NCI-H128 (cell line): ENCODE data around the gene RSPH9.
A peak's percentile ranks its signal among the peaks of the same experiment; 100 is the strongest.

Source experiments
- DNase-seq: peaks from one replicate; lab custom pipeline; 2025; ENCODE audit not compliant: unreplicated experiment; lab: John Stamatoyannopoulos, UW

Gene RSPH9

DNA sequence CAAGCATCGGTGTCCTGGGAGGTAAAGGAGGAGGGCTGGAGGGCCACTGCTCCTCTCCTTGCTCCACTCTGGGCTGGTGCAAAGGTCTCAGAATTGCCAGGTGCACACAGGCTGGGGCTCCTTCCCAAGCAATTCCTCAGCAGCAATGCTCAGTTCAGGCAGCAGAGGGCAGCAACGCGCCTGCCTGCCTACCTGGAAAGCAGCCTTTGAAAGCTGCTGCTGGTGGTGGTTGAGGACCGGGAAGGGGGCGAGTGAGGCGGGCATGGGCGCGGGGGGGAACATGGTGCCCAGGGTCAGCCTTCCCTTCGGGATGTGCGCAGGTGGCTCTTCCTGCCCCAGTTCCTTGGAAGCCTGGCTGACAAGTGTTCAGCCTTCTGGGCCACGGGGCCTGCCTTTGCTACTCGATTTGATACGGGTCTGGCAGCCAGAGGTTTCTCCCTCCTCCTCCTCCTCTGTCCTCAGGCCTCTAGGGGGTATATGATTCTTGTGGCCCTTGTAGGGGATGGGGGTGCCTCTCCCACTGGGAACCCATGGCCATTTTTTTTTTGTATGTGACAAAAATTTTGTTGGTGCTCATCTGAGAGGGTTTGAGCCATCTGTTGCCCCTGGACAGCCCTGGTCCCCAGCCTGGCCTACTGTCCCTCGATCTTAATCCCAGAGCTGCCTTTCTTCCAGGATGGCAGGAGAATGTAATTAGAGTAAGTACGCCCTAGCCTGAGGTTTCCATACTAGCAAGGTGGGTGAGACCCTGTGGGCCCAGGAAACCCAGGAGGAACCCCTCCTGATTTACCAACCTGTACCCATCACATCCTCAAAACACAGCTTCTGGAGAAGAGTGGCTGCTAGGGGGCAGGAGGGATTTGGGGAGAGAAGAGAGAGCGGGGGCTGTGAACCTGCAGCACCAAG, 22.7 kb downstream of the RSPH9 start:
- peak; percentile 88 for DNase-seq

DNA sequence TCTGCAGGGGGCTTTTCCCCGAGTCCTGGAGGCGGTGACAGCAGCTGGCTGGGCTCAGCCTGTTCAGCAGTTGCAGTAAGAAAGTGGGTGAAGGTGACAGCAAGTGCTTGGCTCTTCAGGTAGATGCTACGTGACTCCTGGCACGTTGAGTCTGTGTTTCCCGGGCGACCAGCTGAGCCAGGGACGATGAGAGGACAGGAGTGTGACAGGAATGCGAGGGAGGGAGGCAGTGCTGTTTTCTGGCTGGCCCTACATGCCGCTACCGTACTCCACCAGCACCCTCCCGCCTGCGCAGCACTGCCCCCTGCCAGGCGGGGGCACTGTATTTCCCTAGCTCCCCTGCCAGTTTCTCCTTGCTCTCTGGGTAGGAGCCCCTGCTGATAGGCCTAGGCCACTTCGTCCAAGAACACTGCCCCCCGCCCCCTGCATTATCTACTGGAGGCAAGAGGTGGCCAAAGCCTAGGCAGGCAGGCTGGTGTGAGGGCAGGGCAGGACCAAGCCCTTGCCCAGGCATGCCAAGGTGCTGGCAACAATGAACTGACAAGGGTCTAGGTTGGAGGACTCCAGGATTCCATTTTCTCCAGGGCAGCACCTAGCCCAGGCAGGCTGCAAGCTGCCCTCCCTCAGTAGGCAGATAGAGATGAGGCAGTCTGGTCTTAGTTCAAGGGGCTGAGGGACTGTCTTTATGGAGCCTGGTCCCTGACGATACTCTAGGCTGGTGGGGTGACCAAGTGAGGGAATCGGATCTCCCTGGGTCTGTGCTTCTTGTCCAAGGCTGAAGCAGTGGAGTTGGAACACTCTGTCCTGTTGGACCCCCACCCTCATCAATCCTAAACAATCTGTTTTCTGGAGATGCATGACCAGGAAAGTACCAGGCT, 23.6 kb downstream of the RSPH9 start:
- peak; percentile 90 for DNase-seq

DNA sequence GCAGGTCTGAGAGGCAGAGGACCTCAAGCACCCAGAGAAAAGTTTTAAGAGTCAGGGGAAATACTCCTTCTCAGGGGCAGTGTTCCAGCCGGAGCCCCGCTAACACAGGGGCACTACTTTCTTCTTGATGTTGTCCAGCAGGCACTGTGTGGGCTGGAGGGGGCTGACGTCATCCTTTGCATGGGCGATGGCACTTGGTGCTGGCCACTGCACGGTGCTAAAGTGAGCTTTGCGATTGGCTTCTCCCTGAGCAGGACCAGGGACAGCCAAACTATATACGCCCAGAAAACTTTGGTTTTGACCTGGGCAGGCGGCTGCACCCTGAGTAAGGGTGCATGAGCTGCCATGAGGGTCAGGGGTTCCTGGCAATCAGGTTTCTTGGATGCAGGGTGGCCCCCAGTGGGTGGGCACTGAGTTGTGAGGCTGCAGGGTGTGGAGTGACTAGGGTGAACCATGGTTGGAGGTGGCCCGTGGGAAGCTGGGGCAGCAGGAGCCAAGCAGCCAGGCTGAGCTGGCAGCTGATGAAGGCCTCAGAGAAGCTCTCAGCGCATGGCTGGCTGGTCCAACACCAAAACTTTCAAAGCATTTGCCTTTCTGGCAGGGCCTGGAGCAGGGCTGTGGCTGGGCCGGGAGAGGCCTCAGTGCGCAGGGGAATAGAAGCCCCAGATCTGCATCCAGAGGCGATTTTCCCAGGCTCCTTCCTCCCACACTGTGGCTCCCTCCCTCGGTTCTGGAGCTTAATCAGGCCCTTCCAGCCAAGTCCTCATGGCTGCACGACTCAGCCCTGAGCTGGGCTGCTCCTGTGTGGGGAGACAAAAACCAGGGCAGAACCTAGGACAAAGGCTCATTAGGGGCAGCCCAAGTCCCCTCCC, 24.4 kb downstream of the RSPH9 start:
- no peak for DNase-seq

DNA sequence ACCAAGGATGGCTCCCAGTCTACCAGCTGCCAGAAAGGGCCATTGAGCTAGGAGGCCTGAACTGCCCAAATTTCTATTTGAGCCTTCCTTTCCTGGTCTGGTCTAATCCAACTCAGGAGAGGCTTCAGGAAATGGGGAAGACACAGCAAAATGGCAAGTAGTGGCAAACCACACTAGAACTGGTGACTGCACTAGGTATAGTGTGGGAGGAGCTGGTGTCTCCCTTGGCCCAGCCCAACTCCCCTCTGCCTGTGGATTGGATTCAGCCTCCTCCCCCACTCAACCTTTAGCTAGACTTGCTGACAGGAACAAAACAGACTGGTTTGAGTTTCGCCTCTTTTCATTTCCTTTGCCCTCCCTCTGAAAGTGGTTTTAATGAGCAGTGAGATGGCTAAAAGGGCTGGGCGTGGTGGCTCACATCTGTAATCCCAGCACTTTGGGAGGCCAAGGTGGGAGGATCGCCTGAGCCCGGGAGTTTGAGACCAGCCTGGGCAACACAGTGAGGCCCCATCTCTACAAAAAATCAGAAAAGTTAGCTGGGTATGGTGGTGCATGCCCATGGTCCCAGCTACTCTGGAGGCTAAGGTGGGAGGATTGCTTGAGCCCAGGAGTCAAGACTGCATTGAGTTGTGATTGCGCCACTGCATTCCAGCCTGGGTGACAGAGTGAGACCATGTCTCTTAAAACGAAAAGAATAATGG, 25.2 kb downstream of the RSPH9 start:
- DNase-seq, result no peak

DNA sequence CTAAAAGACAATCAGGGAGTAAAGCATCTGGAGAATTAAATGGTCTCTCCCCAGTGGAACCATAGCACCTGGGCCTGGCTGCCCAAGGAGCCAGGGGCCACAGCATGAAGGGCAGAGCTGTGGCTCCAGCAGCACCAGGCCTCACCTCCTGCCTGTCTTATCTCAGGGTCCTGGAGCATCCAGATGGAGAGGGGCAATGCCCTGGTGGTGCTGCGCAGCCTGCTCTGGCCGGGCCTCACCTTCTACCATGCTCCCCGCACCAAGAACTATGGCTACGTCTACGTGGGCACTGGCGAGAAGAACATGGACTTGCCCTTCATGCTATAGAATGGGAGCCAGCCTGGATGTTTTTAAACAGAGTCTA, 25.8 kb downstream of the RSPH9 start:
- DNase-seq, result no peak

DNA sequence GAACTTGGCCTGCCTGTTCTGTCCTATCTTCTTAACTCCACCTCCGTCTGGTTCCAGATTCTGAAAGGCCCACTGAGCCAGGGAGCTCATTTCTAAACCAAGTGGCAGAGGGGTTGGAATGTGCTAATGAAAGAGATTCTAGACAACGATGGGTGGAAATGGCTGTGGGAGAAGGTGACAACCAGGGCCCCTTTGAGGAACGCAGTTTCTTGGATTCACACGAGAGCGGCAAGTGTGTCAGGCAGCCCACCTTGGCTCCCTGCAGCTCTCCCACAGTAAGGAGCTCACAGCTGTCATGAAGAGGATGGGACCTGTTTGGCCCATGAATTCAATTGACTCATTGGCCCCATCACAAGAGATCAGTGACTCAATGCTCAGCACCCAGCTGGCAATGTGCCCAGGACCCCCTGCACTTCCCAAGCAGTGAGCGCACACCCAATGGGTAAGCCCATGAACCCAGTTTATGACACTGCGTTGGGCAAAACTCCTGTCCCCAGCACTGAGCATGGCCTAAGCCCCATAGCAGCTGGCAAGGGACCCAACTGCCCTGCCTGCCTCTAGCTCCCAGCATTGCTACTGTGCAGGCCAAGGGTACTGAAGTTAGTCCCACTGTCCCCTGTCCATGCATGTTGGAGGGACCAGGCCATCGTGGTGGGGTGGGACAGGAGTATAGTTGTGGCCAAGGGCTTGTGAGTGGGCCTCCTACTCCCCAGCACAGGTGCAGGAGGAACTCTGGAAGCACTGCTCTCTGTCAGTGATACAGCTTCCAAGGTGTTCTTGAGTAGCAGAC, 26.4 kb downstream of the RSPH9 start:
- DNase-seq, result no peak

DNA sequence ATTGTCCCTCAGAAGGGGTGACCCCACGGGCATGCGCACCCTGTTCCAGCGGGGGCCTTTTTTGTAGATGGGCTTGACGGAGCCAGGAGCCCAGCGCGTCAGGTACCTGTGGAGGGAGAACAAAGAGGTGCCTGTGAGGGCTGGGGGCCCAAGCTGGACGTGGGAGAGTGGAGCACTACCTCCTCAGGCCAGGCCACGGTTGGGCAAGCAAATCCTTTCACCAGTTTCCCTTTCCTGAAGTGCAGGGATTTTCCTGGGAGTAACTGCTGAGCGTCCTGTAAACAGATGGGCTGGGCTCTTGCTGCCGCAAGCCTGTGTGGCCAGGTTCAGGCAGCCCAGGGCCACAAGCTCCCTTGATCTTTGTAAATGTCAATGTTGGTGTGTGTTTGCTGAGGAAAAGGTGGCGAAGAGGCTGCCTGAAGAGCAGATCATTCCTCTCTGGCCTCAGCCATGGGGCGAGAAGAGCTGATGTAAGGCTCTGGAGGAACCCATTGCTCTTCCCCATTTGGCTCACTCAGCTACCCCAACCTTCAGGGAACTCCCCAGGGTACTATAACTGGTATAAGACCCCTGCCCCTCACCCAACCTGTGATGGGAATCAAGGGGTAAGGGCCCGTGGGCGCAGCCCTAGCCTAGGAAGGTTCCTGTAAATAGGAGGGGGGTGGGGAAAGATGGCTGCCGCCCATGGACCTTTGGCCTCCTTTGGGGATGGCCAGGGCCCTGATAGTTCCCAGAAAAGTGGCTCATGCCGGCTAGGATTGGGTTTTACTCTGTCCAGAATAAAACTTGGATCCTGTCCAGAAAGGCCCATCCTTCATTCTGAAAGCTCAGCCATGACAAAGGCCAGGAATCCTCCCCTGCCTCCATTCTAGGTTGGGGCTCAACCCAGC, 27.2 kb downstream of the RSPH9 start:
- DNase-seq, result no peak

DNA sequence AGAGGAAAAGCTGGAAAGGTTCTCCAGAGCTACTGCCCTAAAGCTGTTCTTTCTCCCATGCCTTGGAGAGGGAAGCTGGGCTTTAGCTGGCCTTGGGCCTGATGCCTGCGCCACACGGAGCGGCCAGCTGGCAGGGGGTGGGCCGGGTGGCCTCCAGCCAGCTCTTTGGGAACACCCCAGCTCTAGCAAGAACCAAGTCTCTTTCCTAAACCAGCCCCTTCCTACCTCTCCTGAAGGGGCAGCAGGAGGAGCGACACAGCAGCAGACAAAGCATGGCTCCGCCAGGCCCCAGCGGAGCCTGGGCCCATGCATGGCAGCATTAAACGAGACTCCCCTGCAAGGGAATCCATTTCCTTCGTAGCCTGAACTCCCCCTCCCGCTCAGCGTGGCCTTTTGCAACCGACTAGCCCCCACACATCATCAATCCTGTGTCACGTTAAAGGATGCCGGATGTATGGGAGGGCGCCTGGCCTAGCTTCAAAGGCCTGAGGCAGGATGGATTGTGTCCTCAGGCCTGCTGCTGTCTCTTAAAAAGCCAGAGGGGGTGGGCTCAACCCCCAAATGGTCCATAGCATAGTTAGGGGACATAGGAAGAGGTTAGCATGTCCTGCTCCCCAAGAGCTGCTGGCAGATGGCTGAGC, 28.7 kb downstream of the RSPH9 start:
- no peak for DNase-seq

DNA sequence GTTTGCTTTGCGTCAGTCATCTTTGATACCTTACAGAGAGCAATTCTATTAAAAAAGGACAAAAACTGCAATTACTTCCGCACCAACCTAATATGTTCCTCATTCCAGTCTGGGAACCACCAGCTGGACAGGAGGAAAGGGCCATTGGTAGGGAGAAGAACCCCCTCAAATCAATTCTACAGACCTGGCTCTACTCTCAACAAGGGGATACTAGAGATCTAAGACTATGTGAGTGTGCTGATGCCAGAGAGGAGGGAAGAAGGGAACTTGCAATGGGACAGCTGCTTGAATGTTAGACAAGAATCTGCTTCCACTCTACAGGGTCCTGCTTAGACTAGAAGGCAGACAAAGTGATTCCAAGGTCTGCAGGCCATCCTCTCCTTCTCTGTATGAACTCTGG, 29.5 kb downstream of the RSPH9 start:
- DNase-seq, result no peak

DNA sequence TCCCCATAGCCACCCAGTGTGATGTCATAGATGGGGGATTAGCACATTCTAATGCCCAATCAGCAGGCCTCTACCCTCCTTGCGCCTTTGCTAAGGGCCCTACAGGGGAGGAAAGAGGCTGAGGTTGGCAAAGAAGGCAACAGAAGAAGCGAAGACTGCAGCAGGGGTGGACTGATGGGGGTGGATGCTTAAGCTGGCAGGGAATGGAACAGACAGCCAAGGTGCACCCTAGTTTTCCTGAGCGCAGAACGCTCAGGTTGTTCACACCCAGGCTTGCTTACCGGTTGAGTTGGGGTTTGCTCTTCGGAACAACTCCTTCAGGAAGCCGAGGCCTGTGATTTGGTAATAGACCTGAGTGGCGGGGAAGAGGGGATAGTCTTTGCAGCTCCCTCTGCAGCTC, 30.1 kb downstream of the RSPH9 start:
- no peak for DNase-seq

DNA sequence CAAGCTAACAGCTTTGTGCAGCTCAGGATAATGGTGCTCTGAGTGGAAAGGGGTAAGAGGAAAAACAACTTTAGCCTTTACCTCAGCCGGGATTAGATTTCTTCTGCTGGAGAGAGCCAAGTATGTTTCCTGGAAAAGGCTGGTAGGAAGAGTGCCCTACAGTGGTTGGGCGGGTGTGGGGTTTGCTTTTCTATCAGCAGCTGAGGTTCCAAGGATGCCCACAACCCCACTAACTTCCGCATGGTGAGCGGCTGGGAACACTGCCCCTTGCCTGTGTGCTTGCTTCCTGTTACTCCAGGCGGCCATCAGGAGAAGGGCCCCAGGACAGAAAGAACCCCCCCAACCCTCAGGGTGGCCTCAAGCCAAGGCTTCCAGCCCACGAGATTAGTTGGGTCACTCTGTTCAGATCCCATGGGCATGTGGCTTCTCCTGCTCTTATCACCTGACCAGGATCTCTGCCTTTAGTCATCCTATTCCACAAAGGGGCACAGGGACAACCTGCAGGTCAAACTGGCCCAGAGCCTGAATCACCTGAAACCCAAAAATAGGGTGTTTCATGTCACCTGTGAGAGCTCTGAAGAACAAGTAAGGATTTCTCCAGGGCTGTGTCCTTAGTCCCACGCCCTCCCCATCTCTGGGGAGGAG, 32.2 kb downstream of the RSPH9 start:
- DNase-seq, result no peak

DNA sequence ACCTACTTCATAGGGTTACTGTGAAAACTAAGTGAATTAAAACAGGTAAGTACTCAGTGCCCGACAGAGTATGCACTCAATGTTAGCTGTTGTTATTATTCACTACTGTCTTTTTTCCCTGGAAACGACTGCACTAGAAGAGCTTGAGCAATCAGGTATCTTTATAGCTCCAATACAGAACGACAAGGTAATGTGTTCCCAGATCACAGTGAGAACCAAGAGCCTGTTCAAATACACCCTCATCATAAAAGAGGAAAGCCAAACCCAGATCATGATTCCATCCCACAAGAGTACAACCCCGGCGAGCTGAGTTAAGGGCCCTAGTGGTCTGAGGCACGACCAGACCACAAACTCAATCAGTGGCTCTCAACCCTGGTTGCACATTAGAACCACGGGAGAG, 32.9 kb downstream of the RSPH9 start:
- no peak for DNase-seq

DNA sequence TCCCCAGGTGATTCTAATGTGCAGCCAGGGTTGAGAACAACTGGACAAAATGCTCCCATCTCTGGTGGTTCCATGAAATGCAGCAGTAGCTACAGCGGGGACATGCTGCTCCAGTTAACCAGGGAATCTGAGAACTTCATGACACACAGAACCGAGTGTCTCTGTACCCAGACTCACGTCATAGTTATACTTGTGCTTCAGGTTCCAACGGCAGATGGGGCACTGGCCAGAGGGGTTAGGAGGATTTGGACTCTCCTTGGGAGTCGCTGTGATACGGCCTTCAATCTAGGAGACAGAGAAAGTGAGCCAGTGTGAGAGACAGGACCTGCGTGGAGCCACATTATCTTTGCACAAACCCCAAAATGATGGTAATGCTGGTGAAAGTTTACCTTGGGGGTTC, 33.5 kb downstream of the RSPH9 start:
- no peak for DNase-seq

DNA sequence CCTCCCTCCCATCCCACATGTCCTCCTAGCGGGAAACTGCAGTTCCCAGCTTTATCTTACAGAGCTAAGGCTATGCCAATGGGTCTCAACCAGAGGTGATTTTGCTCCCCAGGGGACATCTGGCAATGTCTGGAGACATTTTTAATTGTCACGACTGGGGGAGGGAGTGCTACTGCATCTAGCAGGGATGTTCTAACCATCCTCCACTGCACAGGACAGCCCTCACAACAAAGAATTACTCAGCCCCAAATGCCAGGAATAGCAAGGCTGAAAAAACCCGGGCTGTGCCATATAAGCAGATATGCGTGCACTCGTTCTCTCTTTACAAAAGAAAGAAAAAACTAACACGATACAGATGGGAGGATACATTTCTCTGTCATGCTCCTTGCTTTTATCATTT, 34.2 kb downstream of the RSPH9 start:
- DNase-seq, result no peak

DNA sequence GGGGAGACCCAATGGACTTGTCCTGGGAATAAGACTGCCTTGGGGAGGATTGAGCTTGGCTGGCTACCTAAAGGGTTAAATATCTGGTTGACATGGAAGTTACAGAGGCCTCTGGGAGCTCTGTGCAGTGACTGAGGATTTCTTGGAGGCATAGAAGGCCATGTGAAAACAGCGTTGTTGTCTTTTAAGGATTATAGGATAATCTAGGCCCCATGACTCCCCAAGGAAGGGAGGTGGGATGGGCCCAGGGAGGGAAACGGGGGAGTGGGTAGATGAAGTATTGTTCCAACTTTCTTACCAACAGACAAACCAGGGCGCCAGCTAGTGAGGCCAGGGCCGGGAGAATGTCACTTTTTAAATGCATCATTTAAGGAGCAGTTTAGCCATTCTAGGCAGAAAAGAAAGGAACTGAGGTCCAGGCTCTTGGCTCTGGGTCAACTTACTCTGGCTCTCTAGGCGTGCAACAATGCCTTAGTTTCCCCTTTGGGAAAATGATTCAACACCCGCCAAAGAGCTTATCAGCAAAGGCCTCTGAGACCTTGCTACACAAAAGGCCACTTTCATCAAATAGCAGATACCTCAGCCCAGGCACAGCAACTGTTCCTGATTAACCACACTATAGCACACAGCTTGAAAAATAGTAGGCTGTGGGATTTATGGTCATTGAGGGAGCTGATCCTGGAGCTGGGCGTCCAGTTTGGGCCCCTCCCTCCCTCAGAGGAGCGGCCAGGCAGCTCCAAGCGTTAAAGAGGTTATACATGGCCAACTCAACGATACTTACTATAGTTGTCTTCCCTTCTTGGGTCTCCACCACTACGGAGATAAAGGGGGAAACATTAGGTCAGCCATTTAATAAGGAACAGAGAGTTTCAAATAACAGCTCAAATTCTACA, 35.7 kb downstream of the RSPH9 start:
- DNase-seq, result no peak

DNA sequence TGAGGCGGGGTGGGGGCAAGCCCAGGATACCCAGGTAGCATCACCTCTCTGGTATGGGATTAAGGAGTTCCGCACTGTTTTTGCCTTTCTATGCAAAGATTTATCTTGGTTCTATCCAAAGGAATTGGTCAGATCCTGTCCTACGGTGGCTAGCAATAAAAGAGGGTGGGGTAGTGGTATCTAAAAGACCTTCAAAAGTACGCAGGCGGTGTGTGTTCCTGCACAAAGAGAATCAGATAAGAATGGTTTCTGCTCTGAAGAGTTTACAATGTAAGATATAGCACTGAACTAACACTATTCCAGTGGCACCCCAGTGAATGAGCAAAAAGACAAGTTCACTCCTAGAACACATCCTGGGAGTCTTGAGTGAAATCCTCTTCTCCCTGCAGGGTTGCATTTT, 36.5 kb downstream of the RSPH9 start:
- no peak for DNase-seq
